ENCODE data around the gene FAM149A. TPM values are rescaled to one million over a fixed set of nuclear protein-coding genes. Genes with fewer than 3 reads are reported as not detected.

Gene FAM149A
- total RNA-seq, 1 donor from 2014 or later, result not detected

GRCh38 chr4:186149872-186150271, 45.4 kb downstream of the FAM149A start:
- intact Hi-C loops (cut with micrococcal nuclease), result loop anchor here (10.0 kb wide), 1 partner anchor 435 kb away; no protein-coding TSS in a partner anchor
- no peak overlapping the region for H3K27ac Mint-ChIP-seq
- H3K4me1 Mint-ChIP-seq, result peaks cover 6% of the 10 kb centered on the region
- DNase-seq, result no peak
- TF ChIP-seq, protein P1, sequence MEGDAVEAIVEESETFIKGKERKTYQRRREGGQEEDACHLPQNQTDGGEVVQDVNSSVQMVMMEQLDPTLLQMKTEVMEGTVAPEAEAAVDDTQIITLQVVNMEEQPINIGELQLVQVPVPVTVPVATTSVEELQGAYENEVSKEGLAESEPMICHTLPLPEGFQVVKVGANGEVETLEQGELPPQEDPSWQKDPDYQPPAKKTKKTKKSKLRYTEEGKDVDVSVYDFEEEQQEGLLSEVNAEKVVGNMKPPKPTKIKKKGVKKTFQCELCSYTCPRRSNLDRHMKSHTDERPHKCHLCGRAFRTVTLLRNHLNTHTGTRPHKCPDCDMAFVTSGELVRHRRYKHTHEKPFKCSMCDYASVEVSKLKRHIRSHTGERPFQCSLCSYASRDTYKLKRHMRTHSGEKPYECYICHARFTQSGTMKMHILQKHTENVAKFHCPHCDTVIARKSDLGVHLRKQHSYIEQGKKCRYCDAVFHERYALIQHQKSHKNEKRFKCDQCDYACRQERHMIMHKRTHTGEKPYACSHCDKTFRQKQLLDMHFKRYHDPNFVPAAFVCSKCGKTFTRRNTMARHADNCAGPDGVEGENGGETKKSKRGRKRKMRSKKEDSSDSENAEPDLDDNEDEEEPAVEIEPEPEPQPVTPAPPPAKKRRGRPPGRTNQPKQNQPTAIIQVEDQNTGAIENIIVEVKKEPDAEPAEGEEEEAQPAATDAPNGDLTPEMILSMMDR (IDR thresholded peaks at IDR 0.05), result no peak
- no peak for ATAC-seq (ENCODE audit: low read depth)
- peaks cover 39% of the 10 kb centered on the region for H3K27me3 Mint-ChIP-seq
- CTCF ChIA-PET, result no interaction called here
- POLR2A ChIA-PET, result no interaction called here
- H3K36me3 Mint-ChIP-seq (ENCODE audit: low read depth), result no peaks in the 10 kb centered on the region
- no peak overlapping the region for H3K4me3 Mint-ChIP-seq
- H3K9me3 Mint-ChIP-seq, result no peaks in the 10 kb centered on the region

DNA sequence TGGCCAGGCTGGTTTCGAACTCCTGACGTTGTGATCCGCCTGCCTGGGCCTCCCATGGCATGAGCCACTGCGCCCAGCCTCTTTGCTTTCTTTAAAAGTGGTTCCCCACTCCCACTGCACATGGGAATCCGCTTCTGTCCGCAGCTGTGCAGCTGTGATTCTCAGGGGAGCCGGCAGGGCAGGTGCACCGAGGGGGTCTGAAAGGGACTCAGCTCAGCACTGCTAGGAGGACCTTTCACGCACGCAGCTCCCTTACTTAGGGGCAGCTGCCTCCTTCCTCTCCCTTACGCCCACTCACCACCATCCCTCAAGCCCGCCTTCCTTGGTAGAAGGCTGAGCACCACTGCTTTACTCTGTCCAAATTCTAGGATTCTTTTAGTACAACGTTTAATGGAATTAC, 46.4 kb downstream of the FAM149A start:
- no peak for ATAC-seq (ENCODE audit: low read depth)
- no peak for DNase-seq
- POLR2A ChIA-PET, result no interaction called here
- CTCF ChIA-PET, result no interaction called here
- H3K36me3 Mint-ChIP-seq (ENCODE audit: low read depth), result no peaks in the 10 kb centered on the region
- peaks cover 37% of the 10 kb centered on the region for H3K27me3 Mint-ChIP-seq
- H3K4me1 Mint-ChIP-seq, result no peaks in the 10 kb centered on the region
- no peak overlapping the region for H3K4me3 Mint-ChIP-seq
- H3K9me3 Mint-ChIP-seq, result no peaks in the 10 kb centered on the region
- no peak overlapping the region for H3K27ac Mint-ChIP-seq
- TF ChIP-seq, protein P1 (IDR thresholded peaks at IDR 0.05), result no peak
- intact Hi-C loops (cut with micrococcal nuclease), result loop anchor here (10.0 kb wide), 1 partner anchor 434 kb away; no protein-coding TSS in a partner anchor

DNA sequence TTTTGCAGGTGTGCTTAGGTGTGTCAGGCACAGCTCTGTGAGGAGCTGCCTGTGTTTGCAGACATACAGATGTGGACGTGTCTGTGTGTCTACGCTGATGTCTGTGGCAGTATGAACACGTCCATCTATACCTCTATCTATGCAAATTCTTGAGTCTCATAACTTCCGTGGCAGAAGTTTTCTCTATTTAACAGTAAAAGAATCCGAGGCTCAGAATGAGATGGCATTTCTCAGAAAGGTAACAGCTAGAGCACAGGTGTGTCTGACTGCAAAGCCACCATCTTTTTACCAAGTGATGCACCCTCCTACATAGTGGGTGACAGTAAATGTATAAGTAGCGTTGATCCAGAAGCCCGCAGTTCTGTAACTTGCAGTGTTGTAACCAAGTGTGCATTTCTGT, 47.0 kb downstream of the FAM149A start:
- Mint-ChIP-seq H3K27me3 (peaks cover 33% of the 10 kb centered on the region), H3K4me3 (no peak overlapping the region), H3K4me1 (no peaks in the 10 kb centered on the region), H3K9me3 (no peaks in the 10 kb centered on the region), H3K36me3 (ENCODE audit: low read depth) (no peaks in the 10 kb centered on the region), H3K27ac (no peak overlapping the region)
- TF ChIP-seq, protein P1 (IDR thresholded peaks at IDR 0.05), result no peak
- DNase-seq, result no peak
- intact Hi-C loops (cut with micrococcal nuclease), result loop anchor here (10.0 kb wide), 1 partner anchor 433 kb away; no protein-coding TSS in a partner anchor
- CTCF ChIA-PET, result no interaction called here
- POLR2A ChIA-PET, result no interaction called here
- no peak for ATAC-seq (ENCODE audit: low read depth)

- CTCF ChIA-PET, result no interaction called here
- Mint-ChIP-seq H3K27ac (no peak overlapping the region), H3K36me3 (ENCODE audit: low read depth) (no peaks in the 10 kb centered on the region), H3K4me3 (no peak overlapping the region), H3K4me1 (peaks cover 3% of the 10 kb centered on the region), H3K27me3 (peaks cover 18% of the 10 kb centered on the region), H3K9me3 (no peaks in the 10 kb centered on the region)
- DNase-seq (no peak), ATAC-seq (ENCODE audit: low read depth) (no peak)
- TF ChIP-seq, protein P1 (IDR thresholded peaks at IDR 0.05), result no peak
- intact Hi-C loops (cut with micrococcal nuclease), result loop anchor here (10.0 kb wide), 1 partner anchor 427 kb away; no protein-coding TSS in a partner anchor
- POLR2A ChIA-PET, result no interaction called here
Observed at GRCh38 chr4:186158021-186158813, 53.7 kb downstream of the FAM149A start.

DNA sequence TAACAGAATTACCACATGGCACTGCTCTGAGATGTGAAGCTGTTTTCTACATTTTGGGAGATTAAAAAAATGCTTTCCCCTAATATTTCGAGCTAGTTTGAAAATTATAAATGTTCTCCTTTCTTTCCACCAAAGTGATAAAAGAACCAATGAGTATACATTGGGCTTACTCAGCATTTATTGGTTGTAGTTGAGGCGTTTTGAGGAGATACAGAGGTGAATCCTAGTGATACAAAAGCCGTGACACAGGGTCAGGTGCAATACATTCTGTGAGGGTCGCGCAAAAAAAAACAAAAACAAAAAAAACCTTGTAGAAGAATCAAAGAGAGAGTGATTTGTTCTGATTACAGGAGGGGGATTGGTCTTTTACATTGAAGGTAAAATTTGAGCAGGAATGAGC, 54.5 kb downstream of the FAM149A start:
- Mint-ChIP-seq H3K4me3 (no peak overlapping the region), H3K4me1 (peaks cover 3% of the 10 kb centered on the region), H3K9me3 (no peaks in the 10 kb centered on the region), H3K27me3 (peaks cover 13% of the 10 kb centered on the region), H3K27ac (no peak overlapping the region), H3K36me3 (ENCODE audit: low read depth) (no peaks in the 10 kb centered on the region)
- no peak for DNase-seq
- TF ChIP-seq, protein P1 (IDR thresholded peaks at IDR 0.05), result no peak
- CTCF ChIA-PET, result no interaction called here
- intact Hi-C loops (cut with micrococcal nuclease), result loop anchor here (10.0 kb wide), 1 partner anchor 426 kb away; no protein-coding TSS in a partner anchor
- POLR2A ChIA-PET, result no interaction called here
- ATAC-seq (ENCODE audit: low read depth), result no peak
